Bone marrow (tissue), 2 donors: Measurements from ENCODE around the gene TMEM243.
"Not testable (repeated sequence)": the region's sequence is repeated elsewhere in the genome, so short reads cannot be mapped to it uniquely, and the experiment has no call there.

ENCODE experiments used
- DNase-seq, 2 donors: peaks; one replicate each; lab custom pipeline; 2025; lab: John Stamatoyannopoulos, UW

Gene TMEM243

DNA sequence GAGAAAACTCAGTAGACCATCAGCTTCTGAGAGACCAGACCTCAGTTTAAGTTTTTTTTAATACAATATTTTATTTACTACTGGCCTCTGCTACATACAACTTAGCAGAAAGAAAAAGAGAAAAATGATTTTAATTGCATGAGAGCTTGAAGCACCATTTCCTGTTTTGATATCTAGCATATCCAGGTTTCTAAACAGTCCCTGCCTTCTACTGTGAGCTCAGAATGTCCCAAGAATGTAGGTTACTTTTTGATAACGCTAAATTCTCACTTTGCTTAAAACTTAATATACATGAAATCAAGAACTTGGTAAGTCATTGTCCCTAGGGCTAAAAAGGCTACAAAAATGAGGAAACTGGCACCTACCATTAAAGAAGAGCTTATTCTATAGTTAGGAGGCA is 7.0 kb downstream of the TMEM243 start:
- DNase-seq, result peak in 1 of 2 donors; percentile 3

DNA sequence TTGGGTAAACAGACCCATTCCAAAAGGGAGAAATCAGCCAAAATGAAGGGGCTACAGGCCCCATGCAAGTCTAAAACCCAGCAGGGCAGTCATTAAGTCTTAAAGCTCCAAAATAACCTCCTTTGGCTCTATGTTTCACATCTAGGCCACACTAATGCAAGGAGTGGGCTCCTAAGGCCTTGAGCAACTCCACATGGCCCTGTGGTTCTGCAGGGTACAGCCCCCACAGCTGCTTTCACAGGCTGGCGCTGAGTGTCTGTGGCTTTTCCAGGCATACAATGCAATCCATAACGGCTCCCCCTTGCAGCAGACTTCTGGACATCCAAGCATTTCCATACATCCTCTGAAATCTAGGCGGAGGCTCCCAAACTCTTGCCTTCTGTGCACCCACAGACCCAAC is 9.0 kb downstream of the TMEM243 start:
- DNase-seq, result no peak

DNA sequence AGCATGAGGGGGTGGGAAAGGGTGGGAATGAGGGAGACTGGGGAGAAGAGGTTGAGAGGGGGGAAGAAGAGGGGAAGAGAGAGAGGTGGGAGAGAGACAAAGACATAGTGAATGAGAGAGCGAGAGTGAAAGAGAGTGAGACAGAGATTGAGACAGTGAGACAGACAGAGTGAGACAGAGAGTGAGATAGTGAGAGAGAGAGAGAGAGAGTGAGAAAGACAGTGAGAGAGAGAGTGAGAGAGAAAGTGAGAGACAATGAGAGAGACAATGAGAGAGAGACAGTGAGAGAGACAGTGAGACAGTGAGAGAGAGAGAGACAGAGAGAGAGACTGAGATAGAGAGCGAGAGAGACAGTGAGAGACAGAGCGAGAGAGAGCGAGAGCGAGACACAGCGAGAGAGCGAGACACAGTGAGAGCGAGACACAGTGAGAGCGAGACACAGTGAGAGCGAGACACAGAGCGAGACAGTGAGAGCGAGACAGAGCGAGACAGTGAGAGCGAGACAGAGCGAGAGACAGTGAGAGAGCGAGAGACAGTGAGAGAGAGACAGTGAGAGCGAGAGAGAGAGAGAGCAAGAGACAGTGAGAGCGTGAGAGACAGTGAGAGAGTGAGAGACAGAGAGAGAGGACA is 10.1 kb downstream of the TMEM243 start:
- no peak for DNase-seq

DNA sequence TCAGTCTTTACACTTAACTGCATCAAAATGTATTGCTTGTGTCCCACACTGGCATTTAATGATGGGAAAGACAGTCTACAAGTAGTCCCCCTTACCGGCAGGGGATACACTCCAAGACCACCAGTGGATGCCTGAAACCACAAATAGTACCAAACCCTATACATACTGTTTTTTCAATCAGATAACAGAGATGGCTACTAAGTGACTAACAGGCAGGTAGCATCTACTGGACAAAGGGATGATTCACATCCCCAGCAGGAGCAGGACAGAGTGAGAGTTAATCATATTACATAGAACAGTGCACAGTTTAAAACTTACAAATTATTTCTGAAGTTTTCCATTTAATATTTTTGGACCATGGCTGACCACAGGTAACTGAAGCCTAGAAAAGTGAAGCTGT is 13.2 kb downstream of the TMEM243 start:
- DNase-seq, result no peak

DNA sequence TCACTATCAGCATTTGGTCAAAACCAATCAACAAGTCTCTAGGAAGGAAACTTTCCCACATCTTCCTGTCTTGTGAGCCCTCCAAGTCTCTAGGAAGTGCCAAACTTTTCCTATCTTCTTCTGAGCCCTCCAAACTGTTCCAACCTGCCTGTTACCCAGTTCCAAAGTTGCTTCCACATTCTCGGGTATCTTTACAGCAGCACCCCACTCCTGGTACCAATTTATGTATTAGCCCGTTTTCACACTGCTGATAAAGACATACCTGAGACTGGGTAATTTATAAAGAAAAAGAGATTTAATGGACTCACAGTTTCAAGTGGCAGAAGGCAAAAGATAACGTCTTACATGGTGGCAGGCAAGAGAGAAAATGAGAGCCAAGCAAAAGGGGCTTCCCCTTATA is 13.8 kb downstream of the TMEM243 start:
- not testable (repeated sequence) for DNase-seq

DNA sequence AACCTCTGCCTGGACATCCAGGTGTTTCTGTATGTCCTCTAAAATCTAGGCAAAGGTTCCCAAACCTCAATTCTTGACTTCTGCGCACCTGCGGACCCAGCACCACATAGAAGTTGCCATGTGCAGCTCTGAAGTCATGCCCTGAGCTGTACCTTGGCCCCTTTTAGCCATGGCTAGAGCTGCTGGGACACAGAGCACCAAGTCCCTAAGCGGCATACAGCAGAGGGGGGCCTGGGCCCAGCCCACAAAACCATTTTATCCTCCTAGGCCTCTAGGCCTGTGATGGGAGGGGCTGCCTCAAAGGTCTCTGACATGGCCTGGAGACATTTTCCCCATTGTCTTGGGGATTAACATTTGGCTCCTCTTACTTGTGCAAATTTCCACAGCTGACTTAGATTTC is 14.6 kb downstream of the TMEM243 start:
- no peak for DNase-seq

DNA sequence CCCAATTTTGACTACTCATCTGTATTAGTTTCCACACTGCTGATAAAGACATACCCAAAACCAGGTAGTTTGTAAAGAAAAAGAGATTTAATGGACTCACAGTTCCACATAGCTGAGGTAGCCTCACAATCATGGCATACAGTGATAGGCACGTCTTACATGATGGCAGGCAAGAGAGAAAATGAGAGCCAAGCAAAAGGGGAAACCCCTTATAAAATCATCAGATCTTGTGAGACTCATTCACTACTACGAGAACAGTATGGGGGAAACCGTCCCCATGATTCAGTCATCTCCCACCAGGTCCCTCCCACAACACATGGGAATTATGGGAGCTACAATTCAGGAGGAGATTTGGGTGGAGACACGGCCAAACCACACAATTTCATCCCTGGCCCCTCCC is 15.6 kb downstream of the TMEM243 start:
- not testable (repeated sequence) for DNase-seq

DNA sequence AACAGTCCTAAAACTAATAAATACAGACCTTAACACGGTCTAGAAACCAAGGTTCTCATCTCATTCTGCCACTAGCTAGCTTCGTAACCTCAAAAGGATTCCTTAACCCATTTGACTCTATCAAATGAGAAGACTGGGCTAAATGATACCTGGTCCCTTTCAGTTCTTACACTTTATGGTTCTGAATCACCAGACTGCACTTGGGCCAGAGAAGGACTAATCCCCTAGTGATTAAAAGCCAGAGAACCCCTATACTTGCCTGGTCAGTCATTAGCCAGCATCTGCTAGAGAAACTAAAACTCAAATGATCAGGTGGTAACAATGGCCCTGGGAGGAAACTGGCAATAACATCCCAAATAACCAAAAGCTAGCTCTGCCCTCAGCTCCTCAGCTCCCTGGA is 16.8 kb downstream of the TMEM243 start:
- DNase-seq, result no peak

DNA sequence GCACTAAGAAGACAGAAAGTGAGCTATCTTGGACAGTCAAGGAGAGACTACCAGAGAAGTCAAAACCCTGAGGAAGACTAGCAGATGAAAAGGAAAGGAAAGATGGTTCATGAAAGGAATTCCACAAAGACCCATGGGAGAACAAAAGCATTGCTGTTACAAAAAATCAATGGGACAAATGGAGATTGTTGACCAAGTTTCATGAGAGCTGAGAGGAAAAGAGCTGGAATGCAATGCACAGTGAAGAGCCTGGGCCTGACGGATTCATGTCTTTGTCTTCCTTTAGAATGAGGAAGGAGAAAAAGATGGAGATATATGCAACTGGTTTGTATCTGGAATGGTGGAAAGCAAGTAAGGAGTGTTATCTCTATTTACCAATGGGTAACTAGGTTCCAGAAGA is 17.3 kb downstream of the TMEM243 start:
- no peak for DNase-seq

DNA sequence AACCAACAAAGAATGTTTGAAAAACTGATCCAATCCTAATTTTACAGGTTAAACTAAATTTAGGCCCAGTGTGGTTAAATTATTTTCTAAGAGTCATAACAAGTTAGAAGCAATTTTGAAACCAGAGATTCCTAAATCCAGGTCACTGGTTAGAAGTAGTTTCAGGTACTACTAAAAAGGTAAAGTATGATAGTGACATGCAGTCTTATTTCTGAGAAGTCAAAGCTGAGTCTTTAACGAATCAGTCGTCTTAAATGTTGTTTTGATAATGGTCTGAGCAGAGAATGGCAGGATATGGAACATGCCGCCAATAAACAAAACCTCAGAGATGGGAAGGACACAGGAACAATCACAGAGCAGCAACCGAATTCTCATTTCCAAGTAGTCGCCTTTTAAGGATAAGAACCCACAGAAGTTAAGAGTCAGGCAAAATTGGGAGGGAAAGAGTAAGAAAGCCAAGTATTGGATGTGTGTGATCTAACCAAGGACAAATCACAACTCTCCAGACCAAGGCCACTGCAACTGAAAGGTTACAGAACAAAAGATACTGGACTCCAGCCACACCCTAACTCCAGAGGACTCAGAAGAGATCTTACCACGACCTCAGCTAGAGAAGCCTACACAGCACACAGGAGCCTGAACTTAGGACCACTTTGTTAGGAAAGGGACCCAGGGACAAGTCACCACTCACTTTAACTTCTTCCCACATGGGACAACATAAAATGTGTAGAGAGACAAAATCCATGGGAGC is 19.7 kb downstream of the TMEM243 start:
- DNase-seq, result no peak

DNA sequence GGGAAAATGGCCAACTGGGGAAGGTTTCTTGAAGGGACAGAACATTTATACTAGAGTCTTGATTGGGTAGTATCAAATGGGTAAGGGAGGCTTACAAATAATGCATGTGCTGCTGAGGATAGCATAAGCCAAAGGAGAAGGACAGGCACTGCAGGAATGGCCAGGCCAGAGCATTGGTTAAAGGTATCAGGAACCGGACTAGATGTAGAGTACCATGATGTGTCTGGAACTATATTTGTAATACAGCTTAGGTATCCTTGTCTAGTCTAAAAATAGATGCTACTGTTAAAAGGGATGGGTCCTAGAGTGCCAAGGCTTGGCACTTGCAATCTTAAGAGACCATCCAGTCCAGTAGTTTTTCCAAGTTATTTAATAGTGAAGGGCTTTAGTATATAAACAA is 20.3 kb downstream of the TMEM243 start:
- no peak for DNase-seq

DNA sequence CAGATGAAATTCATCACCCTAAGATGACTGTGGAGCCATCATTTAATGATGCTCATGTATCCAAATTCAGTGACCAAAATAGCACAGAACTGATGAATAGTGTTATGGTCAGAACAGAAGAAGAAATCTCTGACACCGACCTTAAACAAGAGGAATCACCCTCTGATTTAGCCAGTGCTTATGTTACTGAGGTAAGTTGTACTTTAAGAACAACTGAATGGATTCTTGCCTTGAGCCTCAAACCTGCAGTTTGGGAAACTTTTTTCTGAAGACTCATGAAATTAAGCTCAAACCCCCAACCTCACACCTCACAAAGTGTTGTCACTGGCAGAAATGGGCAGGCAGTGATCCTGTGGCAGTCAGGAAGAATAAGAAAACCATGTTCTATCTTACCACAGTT is 25.6 kb downstream of the TMEM243 start:
- no peak for DNase-seq

DNA sequence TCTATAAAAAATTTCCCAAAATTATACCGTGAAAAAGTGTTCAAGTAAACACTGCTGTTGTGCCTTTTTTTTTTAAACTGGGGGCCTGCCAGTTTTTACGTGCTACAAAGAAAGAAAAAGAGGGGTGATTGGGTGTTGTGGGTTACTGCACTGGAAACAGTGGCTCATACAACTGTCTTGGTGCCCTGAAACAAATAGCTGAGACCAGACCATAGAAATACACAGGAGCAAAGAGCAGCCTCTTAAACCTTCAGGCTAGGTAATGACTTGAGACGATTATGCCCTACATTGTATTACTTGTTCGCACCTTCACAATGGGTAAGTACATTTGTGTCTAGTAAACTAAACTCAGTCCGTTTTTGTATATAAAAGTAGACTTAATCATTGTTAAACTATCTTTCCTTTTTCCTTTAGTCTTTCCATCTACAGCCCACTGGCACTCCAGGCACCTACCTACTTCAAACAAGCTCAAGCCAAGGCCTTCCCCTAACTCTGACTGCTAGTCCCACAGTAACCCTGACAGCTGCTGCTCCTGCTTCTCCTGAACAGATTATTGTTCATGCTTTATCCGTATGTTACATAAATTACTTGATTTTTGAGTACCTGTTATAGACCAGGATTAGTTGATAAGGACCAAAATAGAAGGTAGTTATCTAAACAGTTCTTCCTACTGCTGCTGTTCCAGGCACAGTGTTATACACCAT is 26.6 kb downstream of the TMEM243 start:
- no peak for DNase-seq

DNA sequence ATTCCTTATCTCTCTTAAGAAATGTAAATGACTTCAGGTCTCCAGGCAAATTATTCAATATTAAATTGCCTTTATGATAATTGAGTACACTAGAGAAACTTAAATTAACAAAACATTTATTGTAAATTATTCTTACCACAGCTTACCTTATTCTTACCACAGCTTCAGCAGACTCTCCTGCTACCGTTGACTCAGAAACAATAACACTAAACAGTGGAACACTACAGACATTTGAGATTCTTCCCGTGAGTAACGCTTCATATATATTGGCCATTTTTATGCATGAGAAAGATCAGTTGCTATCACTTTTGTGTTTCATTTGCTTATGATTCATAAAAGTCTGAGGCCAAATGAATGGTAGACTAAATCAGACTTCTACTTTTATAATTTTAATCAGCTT is 28.7 kb downstream of the TMEM243 start:
- no peak for DNase-seq

DNA sequence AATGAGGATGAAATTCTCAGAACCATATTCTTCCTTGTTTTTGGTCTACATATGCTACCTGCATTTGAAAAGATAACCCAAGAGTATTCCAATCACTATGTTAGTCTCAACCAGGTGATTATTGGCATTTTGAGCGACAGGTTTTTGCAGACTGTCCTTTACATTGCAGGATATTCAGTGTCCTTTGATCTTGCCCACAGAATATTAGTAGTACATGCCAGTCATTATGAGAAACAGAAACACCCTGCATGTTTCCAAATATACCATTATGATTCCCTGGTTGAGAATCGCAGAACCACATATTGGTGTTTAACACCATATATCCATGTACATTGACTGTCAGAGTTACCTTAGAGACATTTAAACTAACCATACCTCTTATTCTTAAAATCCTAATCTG is 30.6 kb downstream of the TMEM243 start:
- no peak for DNase-seq

DNA sequence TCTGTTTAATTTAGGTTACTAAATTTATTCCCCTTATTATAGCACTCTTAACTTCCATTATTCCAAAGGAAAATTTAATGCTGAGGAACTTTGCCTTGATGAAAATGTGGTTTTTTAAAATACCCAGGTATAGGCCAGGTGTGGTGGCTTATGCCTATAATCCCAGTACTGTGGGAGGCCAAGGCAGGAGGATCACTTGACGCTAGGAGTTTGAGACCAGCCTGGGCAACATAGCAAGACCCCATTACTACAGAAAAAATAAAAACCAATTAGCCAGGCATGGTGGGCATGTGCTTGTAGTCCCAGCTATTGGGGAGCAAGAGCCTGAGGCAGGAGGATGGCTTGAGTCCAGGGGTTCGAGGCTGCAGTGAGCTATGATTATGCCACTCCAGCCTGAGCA is 32.4 kb downstream of the TMEM243 start:
- DNase-seq, result no peak

DNA sequence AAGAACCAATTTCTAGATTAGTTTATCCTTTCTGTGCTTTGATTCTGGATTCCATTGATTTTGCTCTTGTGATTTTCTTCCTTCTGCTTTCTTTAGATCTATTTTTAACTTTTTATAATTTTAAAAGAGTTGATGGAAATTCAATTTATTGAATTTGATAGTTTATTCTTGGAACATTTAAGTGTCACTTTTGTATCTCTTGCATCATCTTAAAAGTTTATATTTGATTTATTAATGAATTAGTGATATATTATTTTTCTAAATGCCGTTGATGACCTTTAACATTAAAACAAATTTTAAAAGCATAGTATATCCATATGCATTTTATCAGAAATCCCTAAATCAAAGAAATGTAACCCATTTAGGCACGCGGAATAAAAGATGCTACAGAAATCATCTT is 40.4 kb downstream of the TMEM243 start:
- DNase-seq, result no peak

DNA sequence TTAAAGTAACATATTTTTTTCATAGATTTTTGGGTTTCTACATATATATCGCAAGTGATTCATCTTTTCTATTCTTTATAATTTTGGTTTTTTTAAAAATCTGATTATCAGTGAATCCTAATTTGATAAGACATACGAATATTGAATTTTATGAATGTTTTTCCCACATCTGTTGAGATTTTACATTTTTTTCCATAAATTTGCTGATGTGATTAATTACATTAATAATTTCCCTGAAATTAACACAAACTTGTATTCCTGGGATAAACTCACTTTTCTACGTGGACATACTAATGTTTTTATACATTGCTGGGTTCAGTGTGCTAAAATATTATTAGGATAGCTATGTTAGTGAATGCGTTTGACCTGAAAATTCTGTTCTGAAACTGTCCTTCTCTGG is 41.2 kb downstream of the TMEM243 start:
- no peak for DNase-seq

DNA sequence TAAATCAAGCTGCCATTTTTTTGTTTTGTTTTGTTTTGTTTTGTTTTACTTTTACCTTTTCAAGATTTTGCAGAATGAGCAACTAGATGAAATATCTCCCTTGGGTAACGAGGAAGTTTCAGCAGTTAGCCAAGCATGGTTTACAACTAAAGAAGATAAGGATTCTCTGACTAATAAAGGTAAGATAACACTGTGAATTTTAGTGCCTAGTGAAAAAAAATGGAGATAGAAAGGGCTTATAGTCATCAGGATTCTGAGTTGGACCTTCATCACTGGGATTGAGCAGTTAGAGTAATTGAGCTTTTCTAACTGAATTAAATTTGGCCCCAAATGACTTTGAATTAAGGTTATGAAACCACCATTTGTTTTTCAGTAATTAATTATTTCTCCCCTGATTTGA is 46.1 kb downstream of the TMEM243 start:
- DNase-seq, result no peak

DNA sequence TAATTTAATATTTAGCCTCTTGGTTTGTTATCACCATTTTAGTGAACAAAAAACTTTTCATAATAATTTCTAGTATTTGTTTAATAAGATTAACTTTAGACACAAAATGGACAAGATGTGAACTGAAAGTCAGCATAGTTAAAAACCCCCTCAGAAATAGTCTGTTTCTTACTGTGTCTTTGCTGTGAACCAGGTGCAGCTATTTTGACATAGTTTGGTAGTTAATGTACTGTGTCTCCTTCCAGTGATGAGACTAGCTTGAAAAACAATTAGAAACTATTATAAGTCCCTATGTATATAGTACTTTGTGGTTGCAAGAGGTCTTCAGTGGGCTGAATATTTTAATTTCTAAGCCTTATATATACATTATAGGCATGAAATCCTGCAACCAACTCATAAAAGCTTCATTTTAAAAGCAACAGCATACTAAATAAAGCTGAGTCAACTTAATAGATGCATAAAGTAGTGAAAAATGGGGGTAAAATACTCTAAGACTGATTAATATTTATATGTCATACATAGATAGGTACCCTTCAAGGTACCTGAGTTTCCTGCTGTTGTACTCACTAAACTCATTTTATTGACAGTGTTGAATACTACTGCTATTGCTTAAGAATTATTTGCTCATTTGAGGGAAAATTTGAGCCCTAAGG is 48.1 kb downstream of the TMEM243 start:
- no peak for DNase-seq

DNA sequence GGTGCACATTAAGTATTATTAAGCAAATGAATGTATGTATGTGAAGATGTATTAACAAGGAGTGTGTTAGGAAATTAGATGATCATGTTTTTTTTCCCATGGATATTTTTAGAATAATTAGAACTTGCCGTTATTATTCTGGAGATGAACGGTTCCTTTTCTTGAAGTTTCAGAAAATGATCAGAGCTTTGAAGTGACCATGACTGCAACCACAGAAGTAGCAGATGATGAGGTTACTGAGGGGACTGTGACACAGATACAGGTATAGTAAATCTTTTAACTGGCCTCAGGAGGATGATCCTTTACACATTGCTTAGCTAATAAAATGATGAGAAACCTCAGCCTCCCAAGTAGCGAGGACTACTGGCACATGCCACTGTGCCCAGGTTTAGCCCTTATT is 48.7 kb downstream of the TMEM243 start:
- no peak for DNase-seq

DNA sequence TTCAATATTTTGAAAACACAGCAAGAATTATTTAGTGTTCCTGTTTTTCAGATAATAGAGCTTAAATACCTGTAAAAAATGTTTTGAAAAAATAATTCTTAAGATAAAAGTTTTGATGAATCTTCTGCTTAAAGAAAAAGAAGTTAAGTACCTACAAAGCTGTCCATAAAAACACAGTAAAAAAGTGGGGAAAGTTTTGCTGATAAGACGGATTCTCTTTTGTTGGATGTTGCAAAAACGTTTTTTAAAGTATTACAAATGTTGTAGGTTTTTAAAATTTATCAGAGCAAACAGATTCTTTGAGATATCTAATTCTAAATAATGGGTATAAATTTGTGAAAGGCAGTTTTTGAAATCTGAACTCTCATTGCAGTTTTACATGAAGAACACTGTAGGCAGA is 55.1 kb downstream of the TMEM243 start:
- no peak for DNase-seq

DNA sequence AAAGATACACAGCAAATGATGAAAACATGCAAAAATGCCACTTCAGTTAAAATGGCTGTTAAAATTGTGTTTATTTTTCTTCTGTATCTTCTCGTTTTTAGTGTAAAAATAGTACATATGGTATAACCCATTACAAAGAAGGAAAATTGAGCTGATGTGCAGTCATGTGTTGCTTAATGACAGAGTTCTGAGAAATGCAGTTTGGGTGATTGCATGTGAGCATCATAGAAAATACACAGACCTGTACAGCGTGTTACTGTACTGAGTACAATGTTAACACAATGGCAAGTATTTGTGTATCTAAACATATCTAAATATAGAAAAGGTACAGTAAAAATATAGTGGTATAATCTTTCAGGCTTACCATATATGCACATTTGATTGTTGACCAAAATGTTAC is 60.0 kb downstream of the TMEM243 start:
- no peak for DNase-seq
